ENCODE results near the gene LMNTD1.

LMNTD1 gene

DNA sequence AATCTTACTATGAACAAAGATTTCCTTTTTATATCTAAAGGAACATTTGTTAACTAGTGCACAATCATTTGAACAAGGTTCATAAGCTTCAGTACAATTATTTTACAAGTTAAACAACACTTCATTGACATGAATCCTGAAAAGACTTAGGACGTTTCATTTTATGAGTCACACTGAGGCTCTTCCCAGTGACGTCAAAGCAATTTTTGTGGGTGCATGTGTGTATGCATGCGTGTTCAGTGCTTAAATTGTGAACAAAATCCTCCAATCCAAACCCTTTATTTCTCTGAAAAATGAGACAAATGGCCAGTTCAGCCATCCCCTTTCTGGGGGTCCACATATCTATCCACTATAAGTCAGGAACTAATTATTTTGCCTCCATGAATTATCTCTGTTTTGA, 2.9 kb downstream of the LMNTD1 start:
- DNase-seq (ENCODE audit: low read depth): no peak

- DNase-seq (ENCODE audit: low read depth): no peak
Measured at GRCh38 chr12:25549120-25549519, 4.0 kb downstream of the LMNTD1 start.

DNA sequence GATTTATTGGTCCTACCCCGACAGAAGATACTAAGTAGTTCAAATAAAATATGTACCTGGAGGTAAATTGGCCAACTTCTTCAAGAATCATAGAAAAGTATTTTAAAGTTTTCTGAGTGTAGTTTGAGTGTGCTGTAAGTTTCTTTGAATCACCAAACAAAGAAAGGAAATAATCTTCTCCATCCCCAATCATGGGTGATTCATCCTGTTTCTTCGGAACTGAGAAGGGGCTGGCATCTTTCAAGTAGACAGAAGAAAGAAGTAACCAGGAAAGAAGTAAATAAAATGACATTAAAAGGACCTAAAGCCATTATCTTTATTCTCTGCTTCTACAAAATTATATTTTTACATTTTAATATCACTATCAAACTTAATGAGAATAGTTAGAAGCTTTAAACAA, 6.8 kb downstream of the LMNTD1 start:
- DNase-seq (ENCODE audit: low read depth): no peak

DNA sequence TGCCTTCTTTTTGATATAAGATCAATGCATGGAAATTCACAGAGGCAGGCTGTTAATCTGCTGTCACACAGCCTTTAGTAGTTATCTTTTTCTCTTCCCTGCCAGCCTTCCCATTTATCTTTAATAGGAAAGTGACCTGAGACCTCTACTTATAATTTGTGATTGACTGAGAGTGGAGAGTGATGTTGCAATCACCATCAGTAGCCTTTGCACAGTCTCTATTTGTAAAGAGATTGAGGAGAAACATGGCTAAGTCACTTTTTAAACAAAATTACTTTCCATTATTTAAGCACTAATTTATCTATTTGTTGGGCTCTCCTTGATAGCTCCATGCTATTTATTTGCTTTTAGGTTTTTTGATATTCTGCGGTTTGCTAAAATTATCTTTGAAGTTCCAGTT, 19.9 kb downstream of the LMNTD1 start:
- no peak for DNase-seq (ENCODE audit: low read depth)

- DNase-seq (ENCODE audit: low read depth): no peak
Measured at GRCh38 chr12:25531502-25532052, 21.5 kb downstream of the LMNTD1 start.

- DNase-seq (ENCODE audit: low read depth): no peak
Measured at GRCh38 chr12:25529738-25530137, 23.3 kb downstream of the LMNTD1 start.

DNA sequence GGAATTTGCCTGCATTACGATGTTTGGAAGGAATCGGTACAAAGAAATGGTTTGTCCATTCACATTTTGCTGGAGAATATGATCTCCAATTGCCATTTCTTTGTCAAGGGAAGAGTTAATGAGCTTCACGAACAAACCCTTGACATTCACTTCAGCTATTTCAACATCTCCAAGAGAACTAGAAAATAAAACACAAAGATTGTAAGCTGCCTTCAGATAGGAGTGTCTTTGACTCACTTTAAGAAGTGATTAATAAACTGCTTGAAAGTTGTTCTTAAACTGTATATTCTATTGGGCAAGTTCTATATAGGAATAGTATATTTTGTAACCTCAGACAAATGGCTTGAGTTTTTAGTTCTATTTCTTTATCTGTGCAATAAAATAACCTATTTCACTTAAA, 26.3 kb downstream of the LMNTD1 start:
- DNase-seq (ENCODE audit: low read depth): no peak

DNA sequence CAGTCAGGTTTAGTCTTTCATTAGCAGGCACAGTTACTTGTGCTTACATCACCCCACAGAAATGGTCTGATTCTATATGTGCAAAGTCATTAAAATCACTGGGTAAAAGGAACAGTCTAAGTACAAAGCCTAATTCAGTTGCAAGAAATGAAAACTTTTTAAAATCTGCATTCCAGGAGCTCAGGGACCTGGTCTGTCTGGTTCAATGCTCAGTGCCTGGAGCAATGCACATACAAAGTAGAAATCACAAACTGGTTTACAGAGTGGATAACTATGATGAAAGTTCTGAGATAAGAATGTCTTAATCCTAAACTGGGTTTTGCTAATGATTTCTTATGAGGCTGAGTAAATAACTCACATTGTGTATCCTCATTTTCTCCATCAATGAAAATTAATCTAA, 28.7 kb downstream of the LMNTD1 start:
- no peak for DNase-seq (ENCODE audit: low read depth)

DNA sequence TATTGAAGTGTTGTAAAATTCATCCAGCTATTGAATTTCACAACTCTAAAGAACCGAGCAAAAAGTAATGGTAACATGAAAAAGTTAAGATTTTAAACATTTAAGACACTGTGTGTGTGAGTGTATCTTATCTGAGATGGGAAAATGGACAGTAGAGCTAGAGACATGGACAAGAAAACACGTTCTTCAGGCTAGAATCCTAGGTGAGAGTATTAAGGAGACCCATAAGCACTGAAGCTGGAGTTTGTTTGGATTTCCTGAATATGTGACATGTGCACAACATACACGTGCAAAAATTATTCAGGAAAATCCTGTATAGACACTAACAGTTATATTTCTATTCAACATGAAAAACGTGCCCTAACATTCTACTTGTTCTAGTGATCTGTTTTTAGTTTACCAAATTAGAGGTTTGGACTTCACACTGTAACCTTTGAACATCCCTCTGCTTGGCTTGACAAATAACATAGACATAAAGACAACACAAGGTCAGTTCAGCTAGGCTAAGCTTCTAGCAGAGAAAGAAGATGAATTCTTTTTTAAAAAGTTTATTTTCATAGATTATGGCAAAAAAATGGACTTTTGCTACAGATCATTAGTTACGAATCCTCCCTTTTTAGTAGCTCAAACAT, 31.3 kb downstream of the LMNTD1 start:
- no peak for DNase-seq (ENCODE audit: low read depth)

DNA sequence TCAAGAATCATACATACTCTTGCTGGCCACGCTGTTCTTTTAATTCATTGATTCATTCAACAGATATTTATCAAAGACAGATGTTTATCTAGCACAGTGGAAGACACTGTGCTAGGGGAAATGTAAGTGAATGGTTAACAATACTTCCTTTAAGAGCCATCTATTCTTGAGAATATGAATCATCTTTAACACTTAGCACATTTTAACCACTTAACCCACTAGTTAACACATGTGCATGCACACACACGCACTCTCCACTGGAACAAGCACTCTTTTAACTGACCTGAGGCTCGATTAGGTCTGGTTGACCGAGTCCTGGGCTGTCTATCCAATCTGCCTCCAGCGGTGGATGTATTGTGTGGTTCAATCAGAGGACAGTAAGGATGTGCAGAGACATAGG, 34.6 kb downstream of the LMNTD1 start:
- peak; percentile 42 for DNase-seq (ENCODE audit: low read depth)

GRCh38 chr12:25504744-25505143, 48.3 kb downstream of the LMNTD1 start:
- no peak for DNase-seq (ENCODE audit: low read depth)

GRCh38 chr12:25503666-25504065, 49.4 kb downstream of the LMNTD1 start:
- DNase-seq (ENCODE audit: low read depth): no peak

DNA sequence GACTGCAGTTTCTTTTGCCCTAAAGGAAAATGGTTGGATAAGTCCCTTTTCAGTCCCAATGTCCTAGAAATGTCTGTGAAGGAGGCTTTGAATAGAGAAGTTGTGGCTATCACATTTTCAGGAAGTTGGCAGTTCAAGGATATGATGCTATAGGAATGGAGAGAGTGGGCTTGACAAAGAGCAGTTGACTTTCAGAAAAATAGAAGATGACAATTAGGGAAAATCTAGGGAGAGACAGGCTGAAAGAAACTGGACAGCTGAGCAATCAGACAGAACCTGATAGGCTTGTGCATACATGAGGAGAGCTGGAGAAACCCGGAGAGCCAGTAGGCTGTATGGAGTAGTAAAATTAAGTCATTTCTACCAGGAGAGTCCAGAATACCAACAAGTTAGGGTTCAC, 50.5 kb downstream of the LMNTD1 start:
- DNase-seq (ENCODE audit: low read depth): no peak

- DNase-seq (ENCODE audit: low read depth): no peak
Measured at GRCh38 chr12:25502118-25502517, 51.0 kb downstream of the LMNTD1 start.

DNA sequence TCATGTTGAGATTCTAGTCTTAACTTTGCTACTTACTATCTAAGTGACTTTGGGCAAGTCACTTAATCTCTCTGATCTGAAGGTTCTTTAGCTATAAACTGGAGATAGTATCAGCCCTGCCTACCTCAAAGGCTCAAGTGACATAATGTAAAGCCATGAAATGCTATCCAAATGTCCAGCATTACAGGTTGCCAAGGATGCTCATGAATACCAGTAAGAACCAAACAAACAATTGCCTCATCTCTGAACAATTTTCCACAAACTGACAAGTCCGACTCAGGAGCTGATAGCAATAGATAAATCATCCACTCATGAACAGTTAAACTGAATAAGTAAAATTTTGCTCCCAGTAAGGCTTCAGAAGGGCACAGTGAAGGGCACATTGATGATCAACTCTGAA, 51.5 kb downstream of the LMNTD1 start:
- peak; percentile 40 for DNase-seq (ENCODE audit: low read depth)

GRCh38 chr12:25500651-25501050, 52.4 kb downstream of the LMNTD1 start:
- DNase-seq (ENCODE audit: low read depth): no peak

DNA sequence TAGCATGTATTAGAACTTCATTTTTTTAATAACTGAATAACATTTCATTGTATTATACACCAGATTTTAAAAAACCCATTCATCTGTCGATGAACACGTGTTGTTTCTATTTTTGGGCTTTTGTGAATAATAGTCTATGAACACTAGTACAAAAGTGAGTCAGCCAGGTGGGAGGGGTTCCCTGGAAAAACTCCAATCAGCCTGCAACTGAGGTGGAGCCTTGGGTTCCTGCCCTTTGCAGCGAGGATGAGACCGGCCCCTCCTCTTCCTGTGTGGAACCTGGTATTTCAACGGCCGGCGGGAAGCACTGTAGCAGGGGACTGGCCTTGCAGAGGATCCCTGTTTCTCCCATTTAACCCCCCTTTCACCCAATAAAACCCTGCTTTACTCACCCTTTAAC, 56.1 kb downstream of the LMNTD1 start:
- DNase-seq (ENCODE audit: low read depth): no peak

GRCh38 chr12:25496098-25496587, 56.9 kb downstream of the LMNTD1 start:
- peak; percentile 52 for DNase-seq (ENCODE audit: low read depth)

GRCh38 chr12:25495331-25496097, 57.6 kb downstream of the LMNTD1 start:
- peak; percentile 76 for DNase-seq (ENCODE audit: low read depth)

GRCh38 chr12:25494926-25495325, 58.2 kb downstream of the LMNTD1 start:
- DNase-seq (ENCODE audit: low read depth): no peak

- DNase-seq (ENCODE audit: low read depth): no peak
Measured at GRCh38 chr12:25493682-25494081, 59.4 kb downstream of the LMNTD1 start.

GRCh38 chr12:25491396-25492325, 61.4 kb downstream of the LMNTD1 start:
- no peak for DNase-seq (ENCODE audit: low read depth)
